ENCODE data around the gene CLCA1.

DNA sequence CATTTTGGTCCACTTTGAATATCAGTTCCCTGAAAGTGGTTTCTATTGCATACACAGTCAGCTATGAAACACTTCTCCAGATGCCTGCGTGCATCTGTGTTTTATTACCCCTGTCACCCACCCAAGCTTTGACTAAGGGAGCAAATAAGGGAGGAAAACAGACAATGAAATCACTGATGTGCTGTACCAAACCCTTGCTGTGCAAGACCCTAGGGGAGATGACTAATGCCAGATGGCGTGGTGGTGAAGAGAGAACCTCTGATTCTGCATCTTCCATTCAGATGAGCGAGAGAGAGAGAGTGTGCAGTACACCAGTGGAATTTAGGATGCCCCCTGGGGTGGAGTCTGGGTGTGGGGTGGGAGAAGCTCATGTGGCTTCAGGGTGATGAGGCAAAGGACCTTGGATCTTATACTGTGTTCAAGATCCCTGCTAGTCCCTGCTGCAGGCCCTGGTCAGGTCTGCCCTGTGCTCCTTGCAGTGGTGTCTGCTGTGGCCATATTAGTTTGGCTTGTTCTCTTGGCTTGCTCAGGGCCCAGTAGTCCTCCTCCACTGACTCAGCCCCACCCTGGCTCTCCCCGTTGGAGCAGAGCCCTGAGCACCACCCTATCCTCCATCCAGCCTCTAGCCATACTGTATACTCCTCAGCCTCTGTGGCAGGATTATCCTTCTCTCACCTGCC, 18.5 kb downstream of the CLCA1 start:
- TF ChIP-seq, protein P1, sequence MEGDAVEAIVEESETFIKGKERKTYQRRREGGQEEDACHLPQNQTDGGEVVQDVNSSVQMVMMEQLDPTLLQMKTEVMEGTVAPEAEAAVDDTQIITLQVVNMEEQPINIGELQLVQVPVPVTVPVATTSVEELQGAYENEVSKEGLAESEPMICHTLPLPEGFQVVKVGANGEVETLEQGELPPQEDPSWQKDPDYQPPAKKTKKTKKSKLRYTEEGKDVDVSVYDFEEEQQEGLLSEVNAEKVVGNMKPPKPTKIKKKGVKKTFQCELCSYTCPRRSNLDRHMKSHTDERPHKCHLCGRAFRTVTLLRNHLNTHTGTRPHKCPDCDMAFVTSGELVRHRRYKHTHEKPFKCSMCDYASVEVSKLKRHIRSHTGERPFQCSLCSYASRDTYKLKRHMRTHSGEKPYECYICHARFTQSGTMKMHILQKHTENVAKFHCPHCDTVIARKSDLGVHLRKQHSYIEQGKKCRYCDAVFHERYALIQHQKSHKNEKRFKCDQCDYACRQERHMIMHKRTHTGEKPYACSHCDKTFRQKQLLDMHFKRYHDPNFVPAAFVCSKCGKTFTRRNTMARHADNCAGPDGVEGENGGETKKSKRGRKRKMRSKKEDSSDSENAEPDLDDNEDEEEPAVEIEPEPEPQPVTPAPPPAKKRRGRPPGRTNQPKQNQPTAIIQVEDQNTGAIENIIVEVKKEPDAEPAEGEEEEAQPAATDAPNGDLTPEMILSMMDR (IDR thresholded peaks at IDR 0.05 in 2 of 3, conservative IDR thresholded peaks at IDR 0.05 in 1 of 3; ENCODE audit: control insufficient read depth in 2 of 3, extremely low read depth in 1 of 3, insufficient read depth in 1 of 3, low read depth in 3 of 3, low read length in 3 of 3) = no peak
- TF ChIP-seq, protein P2, sequence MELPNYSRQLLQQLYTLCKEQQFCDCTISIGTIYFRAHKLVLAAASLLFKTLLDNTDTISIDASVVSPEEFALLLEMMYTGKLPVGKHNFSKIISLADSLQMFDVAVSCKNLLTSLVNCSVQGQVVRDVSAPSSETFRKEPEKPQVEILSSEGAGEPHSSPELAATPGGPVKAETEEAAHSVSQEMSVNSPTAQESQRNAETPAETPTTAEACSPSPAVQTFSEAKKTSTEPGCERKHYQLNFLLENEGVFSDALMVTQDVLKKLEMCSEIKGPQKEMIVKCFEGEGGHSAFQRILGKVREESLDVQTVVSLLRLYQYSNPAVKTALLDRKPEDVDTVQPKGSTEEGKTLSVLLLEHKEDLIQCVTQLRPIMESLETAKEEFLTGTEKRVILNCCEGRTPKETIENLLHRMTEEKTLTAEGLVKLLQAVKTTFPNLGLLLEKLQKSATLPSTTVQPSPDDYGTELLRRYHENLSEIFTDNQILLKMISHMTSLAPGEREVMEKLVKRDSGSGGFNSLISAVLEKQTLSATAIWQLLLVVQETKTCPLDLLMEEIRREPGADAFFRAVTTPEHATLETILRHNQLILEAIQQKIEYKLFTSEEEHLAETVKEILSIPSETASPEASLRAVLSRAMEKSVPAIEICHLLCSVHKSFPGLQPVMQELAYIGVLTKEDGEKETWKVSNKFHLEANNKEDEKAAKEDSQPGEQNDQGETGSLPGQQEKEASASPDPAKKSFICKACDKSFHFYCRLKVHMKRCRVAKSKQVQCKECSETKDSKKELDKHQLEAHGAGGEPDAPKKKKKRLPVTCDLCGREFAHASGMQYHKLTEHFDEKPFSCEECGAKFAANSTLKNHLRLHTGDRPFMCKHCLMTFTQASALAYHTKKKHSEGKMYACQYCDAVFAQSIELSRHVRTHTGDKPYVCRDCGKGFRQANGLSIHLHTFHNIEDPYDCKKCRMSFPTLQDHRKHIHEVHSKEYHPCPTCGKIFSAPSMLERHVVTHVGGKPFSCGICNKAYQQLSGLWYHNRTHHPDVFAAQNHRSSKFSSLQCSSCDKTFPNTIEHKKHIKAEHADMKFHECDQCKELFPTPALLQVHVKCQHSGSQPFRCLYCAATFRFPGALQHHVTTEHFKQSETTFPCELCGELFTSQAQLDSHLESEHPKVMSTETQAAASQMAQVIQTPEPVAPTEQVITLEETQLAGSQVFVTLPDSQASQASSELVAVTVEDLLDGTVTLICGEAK (IDR thresholded peaks at IDR 0.05; ENCODE audit: borderline replicate concordance) = no peak
- no peak for TF ChIP-seq MXI1 (IDR thresholded peaks at IDR 0.05; ENCODE audit: low read depth, low read length)
- no peak for TF ChIP-seq HDAC2 (IDR thresholded peaks at IDR 0.05)
- TF ChIP-seq, protein P3, sequence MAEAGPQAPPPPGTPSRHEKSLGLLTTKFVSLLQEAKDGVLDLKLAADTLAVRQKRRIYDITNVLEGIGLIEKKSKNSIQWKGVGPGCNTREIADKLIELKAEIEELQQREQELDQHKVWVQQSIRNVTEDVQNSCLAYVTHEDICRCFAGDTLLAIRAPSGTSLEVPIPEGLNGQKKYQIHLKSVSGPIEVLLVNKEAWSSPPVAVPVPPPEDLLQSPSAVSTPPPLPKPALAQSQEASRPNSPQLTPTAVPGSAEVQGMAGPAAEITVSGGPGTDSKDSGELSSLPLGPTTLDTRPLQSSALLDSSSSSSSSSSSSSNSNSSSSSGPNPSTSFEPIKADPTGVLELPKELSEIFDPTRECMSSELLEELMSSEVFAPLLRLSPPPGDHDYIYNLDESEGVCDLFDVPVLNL (IDR thresholded peaks at IDR 0.05; ENCODE audit: low read depth, low read length) = no peak
- no peak for TF ChIP-seq CREB1 (IDR thresholded peaks at IDR 0.05; ENCODE audit: low read depth)
- TF ChIP-seq SMC3 (IDR thresholded peaks at IDR 0.05; ENCODE audit: borderline replicate concordance, low read length) = no peak

All from GM12878 (cell line).